Motor neuron (in vitro differentiated cells): Measurements from ENCODE around the gene SMPD1. TPM values are rescaled to one million over a fixed set of nuclear protein-coding genes. Genes with fewer than 3 reads are reported as not detected.
A peak's percentile ranks its signal among the peaks of the same experiment; 100 is the strongest.

Source experiments
- ATAC-seq, 8 experiments: fragments of 200-7000 bp; cut with Tn5 transposase; replicated peaks in 6 of 8; 2 replicates each; pipeline ENCODE4 v1.8.0; 2021; ENCODE audit warnings: mild to moderate bottlenecking in 8 of 8, moderate library complexity in 8 of 8
- H3K27ac ChIP-seq, 2 donors: fragments of 250-450 bp; sonication (Bioruptor Pico); 2 replicates each; pipeline ENCODE4 v1.9.0; 2021; ENCODE audit warnings: antibody characterized with exemption in 2 of 2, mild to moderate bottlenecking in 2 of 2, moderate library complexity in 1 of 2
- H3K4me1 ChIP-seq, 2 donors: fragments of 250-450 bp; sonication (Bioruptor Pico); replicated peaks in 1 of 2; 2 replicates each; pipeline ENCODE4 v1.6.1; 2021; ENCODE audit warnings: antibody characterized with exemption in 2 of 2, mild to moderate bottlenecking in 2 of 2, moderate library complexity in 1 of 2
- H3K4me3 ChIP-seq, 5 donors: fragments of 250-450 bp; sonication (Bioruptor Pico); 2 replicates each; pipeline ENCODE4 v1.9.0; 2021; ENCODE audit warnings: antibody characterized with exemption in 5 of 5, mild to moderate bottlenecking in 5 of 5, moderate library complexity in 4 of 5
- WGBS, 10 experiments: fragments of 450-650 bp; shearing (Covaris generic); methylation state at CpG; one replicate each; pipeline ENCODE4 v1.0.0; 2022; 5-methylcytosine and 5-hydroxymethylcytosine counted together
- in situ Hi-C, 9 experiments: fragments of 400-800 bp; cut with MboI; loops; one replicate each; pipeline ENCODE4 v1.15.0; 2021; ENCODE audit warnings: low sequenced_read_pairs in 9 of 9, low pct_unique_long_range_greater_than_20kb in 2 of 9; ENCODE audit not compliant: unreplicated experiment in 9 of 9
- total RNA-seq, 8 experiments: library from RNA; unstranded; fragments of 300-600 nt; gene quantifications; 2 replicates each; pipeline versions ENCODE4 v1.2.3 to v1.2.4, GENCODE V29; 2022

The SMPD1 gene
- total RNA-seq, 8 experiments from 2014 or later: 14.4 to 75.1 (median 21.0) TPM

- ATAC-seq: no peak
- in situ Hi-C loops: no loop called here
- Histone ChIP-seq H3K27ac (no peak overlapping the region), H3K4me3 (no peak overlapping the region), H3K4me1 (peaks cover 11 to 14% of the 10 kb centered on the region in 2 donors)
- WGBS, 10 experiments: 71 to 100% (median 98%) methylated on average over 1 to 3 of the region's 3 CpGs; no CpG with 5 or more reads in 2 of the 10 experiments
These were observed 30.4 kb downstream of the SMPD1 start for GRCh38 chr11:6420677-6421076.

DNA sequence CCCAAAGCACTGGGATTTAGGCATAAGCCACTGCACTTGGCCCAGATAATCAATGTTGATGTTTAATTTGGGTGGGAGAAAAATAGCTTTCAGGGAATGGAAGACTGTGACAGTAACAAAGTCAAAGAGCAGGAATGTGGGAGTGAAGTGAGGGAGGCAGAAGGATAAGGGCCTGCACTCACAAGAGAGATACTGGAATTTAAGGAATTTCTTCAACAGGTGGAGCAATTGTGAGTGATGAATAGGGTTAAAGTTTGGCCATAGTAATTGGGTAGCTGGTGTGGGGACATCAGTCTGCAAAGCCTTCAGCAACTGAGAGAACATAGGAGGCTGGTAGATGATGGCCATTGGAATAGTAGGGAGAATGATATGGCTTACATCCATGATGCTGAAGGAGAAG is 37.2 kb downstream of the SMPD1 start:
- H3K4me3 ChIP-seq: no peak overlapping the region
- ATAC-seq: no peak
- no peak overlapping the region for H3K27ac ChIP-seq
- in situ Hi-C loops: no loop called here
- no peaks in the 10 kb centered on the region for H3K4me1 ChIP-seq

DNA sequence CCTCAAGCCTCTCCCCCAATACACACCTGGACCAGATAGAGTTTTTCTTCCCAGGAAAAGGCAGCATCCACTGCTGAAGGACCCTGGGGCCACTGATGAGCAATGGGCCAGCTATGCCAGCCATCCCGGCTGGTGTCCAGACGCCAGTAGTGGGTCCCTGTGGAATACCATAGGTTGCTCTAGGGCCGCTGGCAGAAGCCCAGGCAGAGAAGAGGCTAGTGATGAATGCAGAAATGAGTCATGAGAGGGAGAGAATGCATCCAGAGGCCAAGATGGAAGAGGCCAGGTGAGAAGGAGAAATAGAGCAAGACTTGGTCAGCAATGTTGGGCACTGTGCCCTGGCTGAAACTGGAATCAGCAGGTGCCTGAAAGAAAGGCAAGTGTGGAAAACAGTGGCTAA is 41.6 kb downstream of the SMPD1 start:
- Histone ChIP-seq H3K4me3 (no peak overlapping the region), H3K4me1 (no peaks in the 10 kb centered on the region), H3K27ac (no peak overlapping the region)
- 12 to 100% (median 55%) methylated on average over 1 to 3 of the region's 3 CpGs; no CpG with 5 or more reads in 3 of the 10 experiments for WGBS, 10 experiments
- ATAC-seq: no peak
- in situ Hi-C loops: no loop called here

DNA sequence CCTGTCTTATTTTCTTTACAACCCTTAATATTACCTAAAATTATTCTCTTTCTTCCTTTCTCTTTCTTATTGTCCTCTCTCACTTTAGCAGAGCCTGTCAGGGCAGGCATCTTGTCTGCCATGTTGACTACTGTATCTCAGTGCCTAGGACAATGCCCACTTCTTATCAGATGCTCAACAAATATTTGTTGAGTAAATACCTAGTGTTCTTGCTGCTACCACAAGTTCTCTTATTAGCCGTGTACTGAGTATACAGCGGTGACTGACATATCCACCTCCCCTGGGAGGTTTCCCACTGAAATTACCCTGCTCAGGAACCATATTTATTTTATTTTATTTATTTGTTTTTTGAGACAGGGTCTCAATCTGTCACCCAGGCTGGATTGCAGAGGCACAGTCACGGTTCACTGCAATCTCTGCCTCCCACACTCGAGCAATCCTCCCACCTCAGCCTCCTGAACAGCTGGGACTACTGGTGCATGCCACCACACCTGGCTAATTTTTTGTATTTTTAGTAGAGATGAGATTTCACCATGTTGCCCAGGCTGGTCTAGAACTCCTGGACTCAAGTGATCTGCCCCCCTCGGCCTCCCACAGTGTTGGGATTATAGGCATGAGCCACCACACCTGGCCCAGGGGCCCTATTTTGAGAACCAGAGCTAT is 43.9 kb downstream of the SMPD1 start:
- in situ Hi-C loops: no loop called here
- no peak overlapping the region for H3K27ac ChIP-seq
- H3K4me1 ChIP-seq: no peaks in the 10 kb centered on the region
- 30 to 100% (median 69%) methylated on average over 1 to 5 of the region's 5 CpGs for WGBS, 10 experiments
- no peak overlapping the region for H3K4me3 ChIP-seq
- peak in 1 of 8 experiments; percentile 49 for ATAC-seq

DNA sequence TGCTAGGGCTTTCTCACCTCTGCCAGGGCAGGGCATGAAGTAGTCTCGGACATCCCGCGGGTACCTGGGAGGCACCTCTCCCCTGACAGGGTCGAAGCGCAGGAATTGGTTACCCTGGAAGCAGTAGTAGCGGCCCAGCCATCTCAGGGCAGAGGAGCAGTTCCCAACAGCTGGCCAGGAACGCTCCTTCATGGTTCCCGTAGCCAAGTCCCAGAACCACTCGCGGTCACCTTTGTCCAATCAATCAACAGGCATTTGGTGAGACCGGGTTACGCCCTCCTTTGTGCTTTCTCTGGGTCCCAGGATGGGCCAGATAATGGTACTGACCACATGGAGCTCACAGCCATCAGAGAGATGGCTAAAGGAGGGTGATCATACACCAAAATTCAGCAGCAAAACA is 47.1 kb downstream of the SMPD1 start:
- ATAC-seq: no peak

GRCh38 chr11:6437993-6438392 is 47.7 kb downstream of the SMPD1 start:
- in situ Hi-C loops: no loop called here
- Histone ChIP-seq H3K4me1 (no peaks in the 10 kb centered on the region), H3K4me3 (no peak overlapping the region), H3K27ac (no peak overlapping the region)
- no peak for ATAC-seq
- 63 to 100% (median 83%) methylated on average over 2 to 3 of the region's 3 CpGs; no CpG with 5 or more reads in 3 of the 10 experiments for WGBS, 10 experiments

More for the DNA sequence above, 47.1 kb downstream of the SMPD1 start:
- H3K27ac ChIP-seq: no peak overlapping the region
- in situ Hi-C loops: no loop called here
- H3K4me1 ChIP-seq: no peaks in the 10 kb centered on the region
- no peak overlapping the region for H3K4me3 ChIP-seq
- WGBS, 10 experiments: 60 to 100% (median 93%) methylated on average over 1 to 9 of the region's 12 CpGs; no CpG with 5 or more reads in 4 of the 10 experiments

- H3K4me3 ChIP-seq: no peak overlapping the region
- ATAC-seq: peak; percentile 44 to 85 (median 60)
- H3K27ac ChIP-seq: no peak overlapping the region
- in situ Hi-C loops: no loop called here
- 0 to 20% (median 0%) methylated on average over 1 of the region's 1 CpG; no CpG with 5 or more reads in 4 of the 10 experiments for WGBS, 10 experiments
- no peaks in the 10 kb centered on the region for H3K4me1 ChIP-seq
These were observed 48.8 kb downstream of the SMPD1 start for GRCh38 chr11:6438979-6439571.

GRCh38 chr11:6440906-6441358 is 50.7 kb downstream of the SMPD1 start, which contains the start of gene HPX:
Gene HPX, minus strand, starts transcription at chr11:6440987. Its CDS starts 24 bp downstream, at chr11:6440963.
- ATAC-seq: peak in 1 of 8 experiments; percentile 70
- 33 to 100% (median 63%) methylated on average over 1 to 3 of the region's 3 CpGs; no CpG with 5 or more reads in 5 of the 10 experiments for WGBS, 10 experiments

GRCh38 chr11:6442441-6442840 is 52.2 kb downstream of the SMPD1 start:
- in situ Hi-C loops: loop anchor here in 1 of 9 experiments (5.0 kb wide), 1 partner anchor 60 kb away; no protein-coding TSS in a partner anchor
- Histone ChIP-seq H3K27ac (no peak overlapping the region), H3K4me1 (no peaks in the 10 kb centered on the region), H3K4me3 (no peak overlapping the region)
- no peak for ATAC-seq
- WGBS, 10 experiments: 60 to 100% (median 85%) methylated on average over 1 to 4 of the region's 4 CpGs; no CpG with 5 or more reads in 2 of the 10 experiments

More at GRCh38 chr11:6440906-6441358, 50.7 kb downstream of the SMPD1 start, which contains the start of gene HPX:
- Histone ChIP-seq H3K4me3 (no peak within 1 kb of the TSS), H3K4me1 (no peaks in the 10 kb centered on the region), H3K27ac (no peak within 1 kb of the TSS)
- in situ Hi-C loops: loop anchor here in 1 of 9 experiments (5.0 kb wide), 1 partner anchor 59 kb away; no protein-coding TSS in a partner anchor

DNA sequence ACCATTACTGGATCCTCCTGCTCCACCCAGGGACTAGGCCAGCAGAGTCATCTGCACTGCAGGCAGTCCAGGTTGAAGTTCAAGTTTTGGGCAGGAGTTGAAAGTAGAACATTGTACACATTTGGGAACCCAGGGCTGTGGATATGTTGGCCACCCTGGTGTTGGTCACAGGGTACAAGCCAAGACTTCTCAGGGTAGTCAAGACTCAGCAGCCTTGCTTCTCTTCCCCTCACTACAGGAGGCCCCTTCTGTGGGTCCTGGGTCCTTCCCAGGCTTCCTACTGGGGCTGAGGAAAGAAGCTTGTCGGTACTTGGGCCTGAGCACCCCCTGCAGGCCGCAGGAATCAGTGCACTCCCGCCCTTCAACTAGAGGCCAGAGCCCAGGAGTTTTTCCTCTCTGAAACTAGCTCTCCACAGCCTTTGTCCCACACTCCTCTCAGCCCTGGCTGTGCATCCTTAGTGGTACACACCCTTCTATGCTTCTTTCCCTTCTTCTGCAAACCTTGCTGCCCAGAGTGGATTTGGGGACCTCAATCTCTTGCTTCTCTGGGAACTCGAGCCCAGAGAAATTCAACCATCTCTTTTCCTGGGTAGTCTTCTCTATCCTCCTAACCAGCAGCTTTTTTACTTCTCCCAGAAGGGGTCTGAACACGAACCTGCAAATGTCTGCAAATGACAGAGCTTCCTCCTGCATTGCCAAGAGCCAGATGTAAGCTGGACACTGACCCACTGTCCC is 53.2 kb downstream of the SMPD1 start:
- peak; percentile 82 to 93 (median 86) for ATAC-seq
- in situ Hi-C loops: loop anchor here in 1 of 9 experiments (5.0 kb wide), 1 partner anchor 61 kb away; no protein-coding TSS in a partner anchor
- 11 to 80% (median 20%) methylated on average over 1 to 4 of the region's 5 CpGs; no CpG with 5 or more reads in 4 of the 10 experiments for WGBS, 10 experiments

More for the DNA sequence above, 53.2 kb downstream of the SMPD1 start:
- Histone ChIP-seq H3K4me3 (no peak overlapping the region), H3K4me1 (no peaks in the 10 kb centered on the region), H3K27ac (no peak overlapping the region)
